Prostate gland (tissue), 2 donors: ENCODE measurements around the gene NCAM2. TPM values are rescaled to one million over a fixed set of nuclear protein-coding genes. Genes with fewer than 3 reads are reported as not detected.

Source experiments
- DNase-seq: peaks from one replicate; pipeline ENCODE4 v3.0.0-alpha.2; 2019; ENCODE audit warnings: low spot score
- H3K27ac ChIP-seq, 2 donors: fragments of 200-600 bp; sonication (generic); 2 replicates each; pipeline ENCODE4 v1.5.1; 2017 to 2019
- H3K27me3 ChIP-seq: fragments of 200-600 bp; sonication (generic); replicated peaks from 2 replicates; pipeline ENCODE4 v1.5.1; 2019; ENCODE audit not compliant: insufficient read depth
- H3K36me3 ChIP-seq, 2 donors: fragments of 200-600 bp; sonication (generic); 1 replicate in 1 of 2; 2 replicates in 1 of 2; pipeline versions ENCODE4 v1.5.1 to v1.8.1; 2017 to 2019
- H3K4me1 ChIP-seq: fragments of 200-600 bp; sonication (generic); replicated peaks from 2 replicates; pipeline ENCODE4 v1.5.1; 2019
- H3K4me3 ChIP-seq, 2 donors: fragments of 200-600 bp; sonication (generic); 2 replicates each; pipeline ENCODE4 v1.5.1; 2017 to 2019
- H3K9me3 ChIP-seq: fragments of 200-600 bp; sonication (generic); 2 replicates; pipeline ENCODE4 v1.5.1; 2017
- CTCF ChIP-seq, 4 experiments: fragments of 200-600 bp in 2 of 4; fragments of 450-650 bp in 2 of 4; sonication (generic) in 2 of 4; IDR thresholded peaks; 1 replicate in 3 of 4; 2 replicates in 1 of 4; pipeline ENCODE4 v1.5.1; 2016 to 2019; ENCODE audit warnings: antibody characterized with exemption in 4 of 4, mild to moderate bottlenecking in 2 of 4, moderate library complexity in 2 of 4
- POLR2A ChIP-seq: fragments of 450-650 bp; IDR thresholded peaks from one replicate; pipeline ENCODE4 v1.6.1; 2016; ENCODE audit warnings: antibody characterized with exemption, mild to moderate bottlenecking
- POLR2AphosphoS5 ChIP-seq: sonication (generic); formaldehyde crosslinking; IDR thresholded peaks from one replicate; pipeline ENCODE4 v1.6.1; 2017; ENCODE audit warnings: antibody characterized with exemption
- WGBS: methylation state at CpG from one replicate; pipeline ENCODE4 v1.1.5; 2018; 5-methylcytosine and 5-hydroxymethylcytosine counted together
- intact Hi-C: fragments of 100-400 bp; cut with DNase I; formaldehyde crosslinking; loops from one replicate; pipeline ENCODE4 v1.14.2; 2022
- total RNA-seq, 2 donors: library from RNA; depleted of rRNA; stranded (reverse); fragments of >200 nt; gene quantifications; one replicate each; pipeline ENCODE4 v1.1.0, GENCODE V29; 2016

Gene NCAM2
- total RNA-seq, 2 donors from 2014 or later = 1.1 to 21.9 TPM

- TF ChIP-seq POLR2A (no peak), CTCF (IDR thresholded peaks at IDR 0.05) (no peak), POLR2AphosphoS5 (no peak)
- no peaks in the 10 kb centered on the region for H3K4me1 ChIP-seq
- intact Hi-C loops = no loop called here
- WGBS = 78% methylated on average over 1 of the region's 1 CpG
- no peak overlapping the region for H3K4me3 ChIP-seq
- no peaks in the 10 kb centered on the region for H3K27me3 ChIP-seq
- H3K27ac ChIP-seq = no peak overlapping the region
- no peaks in the 10 kb centered on the region for H3K36me3 ChIP-seq
- no peaks in the 10 kb centered on the region for H3K9me3 ChIP-seq
- DNase-seq = no peak
Observed at GRCh38 chr21:21213297-21213696, 215.1 kb downstream of the NCAM2 start.

- intact Hi-C loops = no loop called here
Observed at GRCh38 chr21:21216047-21216446, 217.8 kb downstream of the NCAM2 start.

GRCh38 chr21:21226472-21226871, 228.3 kb downstream of the NCAM2 start:
- no peaks in the 10 kb centered on the region for H3K9me3 ChIP-seq
- intact Hi-C loops = no loop called here
- WGBS = 81% methylated on average over 1 of the region's 1 CpG
- H3K4me3 ChIP-seq = no peak overlapping the region
- no peak for DNase-seq
- H3K36me3 ChIP-seq = no peaks in the 10 kb centered on the region
- no peak overlapping the region for H3K27ac ChIP-seq
- no peaks in the 10 kb centered on the region for H3K27me3 ChIP-seq
- H3K4me1 ChIP-seq = no peaks in the 10 kb centered on the region
- TF ChIP-seq POLR2A (no peak), POLR2AphosphoS5 (no peak), CTCF (IDR thresholded peaks at IDR 0.05) (no peak)

More at GRCh38 chr21:21216047-21216446, 217.8 kb downstream of the NCAM2 start:
- H3K4me1 ChIP-seq = no peaks in the 10 kb centered on the region
- H3K4me3 ChIP-seq = no peak overlapping the region
- H3K27me3 ChIP-seq = no peaks in the 10 kb centered on the region
- no peaks in the 10 kb centered on the region for H3K36me3 ChIP-seq
- no peaks in the 10 kb centered on the region for H3K9me3 ChIP-seq
- TF ChIP-seq POLR2AphosphoS5 (no peak), POLR2A (no peak), CTCF (IDR thresholded peaks at IDR 0.05) (no peak)
- no peak for DNase-seq
- WGBS = 56% methylated on average over 2 of the region's 2 CpGs
- H3K27ac ChIP-seq = no peak overlapping the region

- H3K27ac ChIP-seq = no peak overlapping the region
- no peaks in the 10 kb centered on the region for H3K27me3 ChIP-seq
- no peak for DNase-seq
- WGBS = 56% methylated on average over 3 of the region's 3 CpGs
- H3K36me3 ChIP-seq = no peaks in the 10 kb centered on the region
- intact Hi-C loops = no loop called here
- no peak overlapping the region for H3K4me3 ChIP-seq
- TF ChIP-seq CTCF (IDR thresholded peaks at IDR 0.05) (no peak), POLR2A (no peak), POLR2AphosphoS5 (no peak)
- H3K9me3 ChIP-seq = no peaks in the 10 kb centered on the region
- H3K4me1 ChIP-seq = no peaks in the 10 kb centered on the region
Observed at GRCh38 chr21:21230672-21231071, 232.5 kb downstream of the NCAM2 start.

- intact Hi-C loops = no loop called here
- Histone ChIP-seq H3K27me3 (no peaks in the 10 kb centered on the region), H3K27ac (no peak overlapping the region), H3K9me3 (no peaks in the 10 kb centered on the region), H3K36me3 (no peaks in the 10 kb centered on the region), H3K4me3 (no peak overlapping the region), H3K4me1 (no peaks in the 10 kb centered on the region)
- TF ChIP-seq POLR2AphosphoS5 = no peak
- no peak for TF ChIP-seq CTCF (IDR thresholded peaks at IDR 0.05)
- no peak for TF ChIP-seq POLR2A
- DNase-seq = no peak
- 18% methylated on average over 1 of the region's 1 CpG for WGBS
Observed at GRCh38 chr21:21231913-21232312, 233.7 kb downstream of the NCAM2 start.
